Measurements from ENCODE around the gene ULBP1. TPM values are rescaled to one million over a fixed set of nuclear protein-coding genes. Genes with fewer than 3 reads are reported as not detected.

The ULBP1 gene
- total and polyA plus RNA-seq, 2 experiments from 2014 or later = 0.27 TPM

DNA sequence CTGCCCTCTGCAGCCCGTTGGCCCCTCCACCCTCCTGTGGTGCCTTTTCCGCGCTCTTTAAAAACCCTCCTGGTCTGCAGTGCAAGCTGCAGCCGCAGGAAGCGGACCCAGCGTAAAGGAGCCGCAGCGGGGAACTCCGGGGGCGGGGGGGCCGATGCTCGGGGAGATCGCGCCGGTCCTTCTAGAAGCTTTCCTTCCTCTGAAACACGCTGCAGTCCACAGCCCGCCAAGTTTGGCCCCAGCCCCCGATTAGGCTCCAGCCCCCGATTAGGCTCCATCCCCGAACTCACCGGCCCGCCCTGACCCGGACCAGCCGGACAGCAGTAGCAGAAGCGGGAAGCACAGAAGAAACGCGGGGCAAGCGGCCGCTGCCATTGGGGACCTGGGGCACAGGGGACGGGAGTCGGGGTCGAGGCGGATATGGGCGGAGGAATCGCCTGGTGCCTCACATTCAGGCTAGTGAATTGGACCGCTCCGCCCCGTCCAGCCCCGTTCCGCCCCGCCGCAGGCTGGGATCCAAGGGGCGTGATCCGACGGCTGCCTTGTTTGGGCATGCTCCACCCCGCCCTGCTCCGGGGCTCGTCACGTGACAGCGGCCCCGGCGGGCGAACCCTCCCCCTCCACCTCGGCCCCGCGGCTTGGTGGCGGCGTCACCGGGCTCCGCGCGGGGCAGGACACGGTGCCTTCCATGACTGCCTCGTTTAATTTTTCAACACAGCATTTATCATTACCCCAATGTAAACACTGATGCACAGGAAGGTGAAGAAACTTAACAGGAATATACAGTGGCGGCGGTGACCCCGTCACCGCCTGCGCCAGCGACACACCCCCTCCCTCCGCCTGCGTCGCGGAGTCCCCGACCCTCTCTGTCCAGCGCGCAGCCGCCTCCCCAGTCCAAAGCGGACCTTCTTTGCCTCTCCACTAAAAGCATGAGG lies 41.3 kb downstream of the ULBP1 start:
- no peaks in the 10 kb centered on the region for H3K9me2 ChIP-seq (replicated peaks; ENCODE audit: insufficient read depth)
- H3K9me3 ChIP-seq (ENCODE audit: low read depth) = no peaks in the 10 kb centered on the region
- no peaks in the 10 kb centered on the region for H4K20me1 ChIP-seq (ENCODE audit: insufficient read depth, poor library complexity, severe bottlenecking)
- peak overlapping the region; percentile 87 for H2AFZ ChIP-seq
- H3K79me2 ChIP-seq = no peaks in the 10 kb centered on the region
- H3K4me1 ChIP-seq (ENCODE audit: insufficient read depth) = no peaks in the 10 kb centered on the region
- H3K27me3 ChIP-seq = peaks cover 20% of the 10 kb centered on the region
- no peak overlapping the region for H3K27ac ChIP-seq
- WGBS (ENCODE audit: low lambda C conversion rate, missing lambda C conversion rate) = under 1% methylated on average over 43 of the region's 79 CpGs
- peak overlapping the region; percentile 57 for H3K4me3 ChIP-seq
- TF ChIP-seq EZH2 (IDR thresholded peaks at IDR 0.05; ENCODE audit: borderline replicate concordance) (no peak), CTCF (IDR thresholded peaks at IDR 0.05; ENCODE audit: poor library complexity) (peak; percentile 2), EZH2phosphoT487 (IDR thresholded peaks at IDR 0.05; ENCODE audit: low read depth, severe bottlenecking, unreplicated experiment) (no peak)
- no peaks in the 10 kb centered on the region for H3K36me3 ChIP-seq (replicated peaks; ENCODE audit: insufficient read depth, low read depth)
- H3K4me2 ChIP-seq = peak overlapping the region; percentile 97
- peak; percentile 94 for DNase-seq (ENCODE audit: low spot score)

DNA sequence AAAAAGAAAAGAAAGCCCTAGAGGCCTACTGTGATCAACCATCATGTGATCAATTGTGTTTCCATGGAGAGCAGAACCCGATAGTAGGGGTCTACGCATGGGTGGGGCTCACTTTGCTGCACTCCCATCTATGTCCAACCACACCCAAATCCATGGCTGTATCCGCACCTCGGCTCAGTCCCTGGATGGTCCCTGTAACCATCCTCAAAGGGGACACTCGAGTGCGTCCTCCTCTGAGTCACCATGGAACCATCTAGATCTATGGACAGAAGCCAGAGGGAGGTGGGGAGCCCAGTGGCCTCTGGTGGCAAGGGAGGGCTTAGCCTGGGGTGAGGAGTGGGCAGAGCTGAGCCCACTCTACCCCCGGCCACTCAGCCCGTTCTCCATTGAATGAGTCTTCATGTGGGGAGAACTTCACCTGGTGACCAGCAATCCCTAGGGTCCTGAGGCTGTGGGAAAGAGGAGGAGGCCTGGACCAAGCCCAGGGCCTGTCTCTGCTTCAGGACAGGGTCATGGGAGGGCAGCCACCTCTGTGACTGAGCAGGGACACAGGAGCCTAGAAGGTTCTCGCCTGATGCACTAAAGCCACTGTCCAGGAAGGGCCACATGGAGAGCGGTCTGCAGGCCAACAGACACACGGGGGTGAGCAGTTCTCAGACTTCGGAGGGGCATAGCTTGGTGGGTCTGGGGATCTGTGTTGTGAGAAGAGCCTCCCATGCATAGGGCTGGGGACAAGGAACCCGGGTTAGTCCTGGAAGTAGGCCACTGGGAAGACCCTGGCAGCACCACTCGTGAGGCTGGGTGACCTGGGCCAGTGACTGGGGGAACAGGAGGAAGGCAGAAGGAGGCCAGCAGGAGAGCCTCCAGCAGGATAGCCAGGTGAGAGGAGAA lies 42.3 kb downstream of the ULBP1 start:
- Histone ChIP-seq H3K79me2 (no peaks in the 10 kb centered on the region), H3K4me1 (ENCODE audit: insufficient read depth) (no peaks in the 10 kb centered on the region), H3K27me3 (peaks cover 29% of the 10 kb centered on the region), H3K4me3 (peak overlapping the region; percentile 43), H3K4me2 (peak overlapping the region; percentile 97), H3K27ac (no peak overlapping the region), H4K20me1 (ENCODE audit: insufficient read depth, poor library complexity, severe bottlenecking) (no peaks in the 10 kb centered on the region), H3K9me2 (replicated peaks; ENCODE audit: insufficient read depth) (no peaks in the 10 kb centered on the region), H3K36me3 (replicated peaks; ENCODE audit: insufficient read depth, low read depth) (no peaks in the 10 kb centered on the region), H3K9me3 (ENCODE audit: low read depth) (no peaks in the 10 kb centered on the region), H2AFZ (peak overlapping the region; percentile 87)
- TF ChIP-seq EZH2phosphoT487 (IDR thresholded peaks at IDR 0.05; ENCODE audit: low read depth, severe bottlenecking, unreplicated experiment) (no peak), CTCF (IDR thresholded peaks at IDR 0.05; ENCODE audit: poor library complexity) (no peak), EZH2 (IDR thresholded peaks at IDR 0.05; ENCODE audit: borderline replicate concordance) (no peak)
- 71% methylated on average over 14 of the region's 14 CpGs for WGBS (ENCODE audit: low lambda C conversion rate, missing lambda C conversion rate)
- DNase-seq (ENCODE audit: low spot score) = no peak

DNA sequence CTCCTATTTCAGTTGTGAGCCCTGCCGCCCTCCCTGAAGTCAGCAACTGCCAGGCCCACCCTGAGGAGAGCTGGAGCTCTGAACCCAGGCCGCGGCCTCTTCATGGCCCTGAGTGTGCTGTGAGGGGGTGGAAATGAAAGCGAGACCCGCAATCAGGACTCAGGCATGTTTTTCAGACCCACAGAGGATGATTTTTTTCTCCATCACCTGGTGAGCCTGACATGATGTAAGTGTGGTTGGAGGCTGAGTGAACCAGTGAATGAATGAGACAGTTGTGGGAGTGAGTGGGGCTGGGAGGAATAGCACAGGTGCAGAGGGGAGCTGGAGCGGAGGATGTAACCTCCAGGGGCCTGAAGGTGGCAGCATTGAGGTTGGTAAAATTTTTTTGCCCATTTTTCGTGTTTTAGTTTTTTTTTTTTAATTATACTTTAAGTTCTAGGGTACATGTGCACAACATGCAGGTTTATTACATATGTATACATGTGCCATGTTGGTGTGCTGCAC lies 43.3 kb downstream of the ULBP1 start:
- Histone ChIP-seq H3K4me3 (no peak overlapping the region), H3K4me2 (no peak overlapping the region), H3K27me3 (peaks cover 39% of the 10 kb centered on the region), H3K36me3 (replicated peaks; ENCODE audit: insufficient read depth, low read depth) (no peaks in the 10 kb centered on the region), H3K27ac (no peak overlapping the region), H3K4me1 (ENCODE audit: insufficient read depth) (no peaks in the 10 kb centered on the region), H3K9me3 (ENCODE audit: low read depth) (no peaks in the 10 kb centered on the region), H2AFZ (no peak overlapping the region), H3K9me2 (replicated peaks; ENCODE audit: insufficient read depth) (no peaks in the 10 kb centered on the region), H3K79me2 (no peaks in the 10 kb centered on the region), H4K20me1 (ENCODE audit: insufficient read depth, poor library complexity, severe bottlenecking) (no peaks in the 10 kb centered on the region)
- TF ChIP-seq CTCF (IDR thresholded peaks at IDR 0.05; ENCODE audit: poor library complexity) (peak; percentile 50), EZH2 (IDR thresholded peaks at IDR 0.05; ENCODE audit: borderline replicate concordance) (no peak)
- WGBS (ENCODE audit: low lambda C conversion rate, missing lambda C conversion rate) = 57% methylated on average over 7 of the region's 7 CpGs
- DNase-seq (ENCODE audit: low spot score) = peak; percentile 37

All from hepatocyte (in vitro differentiated cells).